Measurements from ENCODE around the gene SMARCD1. TPM values are rescaled to one million over a fixed set of nuclear protein-coding genes. Genes with fewer than 3 reads are reported as not detected.

Gene SMARCD1
- total RNA-seq, 1 experiment from 2014 or later, result 152 TPM

- H4K91ac ChIP-seq (ENCODE audit: insufficient read length, low read depth, low read length), result no peak overlapping the region
- H3K79me1 ChIP-seq (ENCODE audit: insufficient read depth, low read depth, low read length, poor library complexity, severe bottlenecking), result no peaks in the 10 kb centered on the region
- H4K5ac ChIP-seq (ENCODE audit: insufficient read length, low read depth, low read length), result no peak overlapping the region
- H3K23ac ChIP-seq (ENCODE audit: insufficient read length, low read depth, low read length), result no peak overlapping the region
- Mint-ChIP-seq H3K27ac (peak overlapping the region in 2 of 3 experiments; percentile 66 to 84; a peak in 4 of 7 replicates), H3K9me3 (no peaks in the 10 kb centered on the region), H3K4me1 (peaks cover 43 to 44% of the 10 kb centered on the region in 2 experiments), H3K4me3 (no peak overlapping the region), H3K36me3 (ENCODE audit: insufficient read depth in 1 of 3, low read depth in 3 of 3) (peaks cover 48 to 76% (median 70%) of the 10 kb centered on the region in 3 experiments), H3K27me3 (ENCODE audit: low read depth) (peaks cover 3% of the 10 kb centered on the region)
- DNase-seq, result no peak
- no peak overlapping the region for H3K18ac ChIP-seq (ENCODE audit: insufficient read length, low read depth, low read length)
- WGBS (ENCODE audit: extremely low coverage, insufficient read length, low lambda C conversion rate), result no CpG with 5 or more reads among the region's 5 CpGs
- no peak overlapping the region for H2AK5ac ChIP-seq (ENCODE audit: insufficient read length, low read length)
- no peak overlapping the region for H2BK15ac ChIP-seq (ENCODE audit: low read depth, low read length)
- H4K8ac ChIP-seq (replicated peaks; ENCODE audit: insufficient read length, low read depth, low read length), result no peak overlapping the region
- H3K79me2 ChIP-seq (ENCODE audit: insufficient read depth, low read length), result no peaks in the 10 kb centered on the region
- H3K23me2 ChIP-seq (ENCODE audit: insufficient read length, low read depth, low read length, poor library complexity, severe bottlenecking), result no peaks in the 10 kb centered on the region
- H3T11ph ChIP-seq (ENCODE audit: low read length), result no peak overlapping the region
- no peaks in the 10 kb centered on the region for H3K27me3 ChIP-seq (ENCODE audit: insufficient read depth, low read length)
- no peak overlapping the region for H3K27ac ChIP-seq (ENCODE audit: insufficient read length, low read depth, low read length)
- H2BK12ac ChIP-seq (ENCODE audit: insufficient read length, low read depth, low read length), result no peak overlapping the region
- H2BK120ac ChIP-seq (ENCODE audit: low read depth, low read length, poor library complexity, severe bottlenecking), result no peak overlapping the region
- no peaks in the 10 kb centered on the region for H4K20me1 ChIP-seq (ENCODE audit: control insufficient read depth, insufficient read depth, insufficient read length)
- H3K9ac ChIP-seq (ENCODE audit: extremely low read depth, insufficient read length, low read length), result no peak overlapping the region
- H3K4me1 ChIP-seq (ENCODE audit: insufficient read depth, low read length), result no peaks in the 10 kb centered on the region; the same call in 1 of the 2 replicates
- no peak overlapping the region for H3K14ac ChIP-seq (ENCODE audit: insufficient read depth, low read length)
- no peaks in the 10 kb centered on the region for H3K9me3 ChIP-seq (ENCODE audit: control insufficient read depth, low read depth, low read length)
- H3K4ac ChIP-seq (ENCODE audit: low read depth, low read length), result no peak overlapping the region
- no peak overlapping the region for H3K56ac ChIP-seq (ENCODE audit: insufficient read length, low read depth, low read length)
- no peak overlapping the region for H2AFZ ChIP-seq (ENCODE audit: low read length)
- TF ChIP-seq CTCF (conservative IDR thresholded peaks at IDR 0.05), result no peak
- H2BK20ac ChIP-seq (ENCODE audit: low read depth, low read length, poor library complexity, severe bottlenecking), result no peak overlapping the region
- H3K4me2 ChIP-seq (ENCODE audit: insufficient read depth, insufficient read length, low read length), result no peak overlapping the region
- H2BK5ac ChIP-seq (ENCODE audit: insufficient read length, low read length), result no peak overlapping the region
These were observed 14.3 kb downstream of the SMARCD1 start for GRCh38 chr12:50099302-50100008.

Data from H9 (cell line).